Fibroblast of lung (primary cell): ENCODE measurements around the gene C6orf47. TPM values are rescaled to one million over a fixed set of nuclear protein-coding genes. Genes with fewer than 3 reads are reported as not detected.

Source experiments
- DNase-seq, 2 donors: peaks; one replicate each; pipeline versions ENCODE4 v3.0.0 to v3.0.0-alpha.2; 2010; ENCODE audit warnings: low read depth in 2 of 2
- H2AFZ ChIP-seq: 2 replicates; pipeline ENCODE4 v1.5.1; 2012; ENCODE audit warnings: low read length, control low read depth, inconsistent platforms
- H3K27ac ChIP-seq: 2 replicates; pipeline ENCODE4 v1.5.1; 2011; ENCODE audit warnings: low read length, control low read depth; ENCODE audit not compliant: insufficient read depth
- H3K27me3 ChIP-seq: 2 replicates; pipeline ENCODE4 v1.5.1; 2011; ENCODE audit warnings: mild to moderate bottlenecking, low read length; ENCODE audit not compliant: control insufficient read depth, insufficient read depth
- H3K36me3 ChIP-seq: 2 replicates; pipeline ENCODE4 v1.5.1; 2011; ENCODE audit warnings: low read length; ENCODE audit not compliant: control insufficient read depth, insufficient read depth
- H3K4me1 ChIP-seq: 2 replicates; pipeline ENCODE4 v1.5.1; 2011; ENCODE audit warnings: low read length; ENCODE audit not compliant: control insufficient read depth, insufficient read depth; ENCODE audit errors: extremely low read depth
- H3K4me2 ChIP-seq: 2 replicates; pipeline ENCODE4 v1.5.1; 2011; ENCODE audit warnings: low read length, control low read depth; ENCODE audit not compliant: insufficient read depth; ENCODE audit errors: extremely low read depth
- H3K4me3 ChIP-seq, 4 experiments: fragments of 200-600 bp in 1 of 4; sonication (generic) in 1 of 4; replicated peaks in 1 of 4; 2 replicates each; pipeline ENCODE4 v1.5.1; 2011 to 2016; ENCODE audit warnings: low read length in 4 of 4, low read depth in 3 of 4, mild to moderate bottlenecking in 3 of 4, control low read depth in 2 of 4, inconsistent platforms in 1 of 4, mixed read lengths in 1 of 4; ENCODE audit not compliant: insufficient read depth in 1 of 4; ENCODE audit errors: control extremely low read depth in 1 of 4
- H3K79me2 ChIP-seq: 2 replicates; pipeline ENCODE4 v1.5.1; 2012; ENCODE audit warnings: mild to moderate bottlenecking, low read length, inconsistent platforms; ENCODE audit not compliant: control insufficient read depth, insufficient read depth
- H3K9ac ChIP-seq: 2 replicates; pipeline ENCODE4 v1.5.1; 2011; ENCODE audit warnings: mild to moderate bottlenecking, low read length, control low read depth; ENCODE audit not compliant: insufficient read depth
- H3K9me3 ChIP-seq: 2 replicates; pipeline ENCODE4 v1.5.1; 2012; ENCODE audit warnings: low read depth, low read length; ENCODE audit not compliant: control insufficient read depth, insufficient read depth
- H4K20me1 ChIP-seq: 2 replicates; pipeline ENCODE4 v1.5.1; 2011; ENCODE audit warnings: low read length; ENCODE audit not compliant: control insufficient read depth, insufficient read depth; ENCODE audit errors: extremely low read depth
- EZH2 ChIP-seq: IDR thresholded peaks from 2 replicates; pipeline ENCODE4 v1.5.1; 2012; ENCODE audit warnings: low read length, control low read depth, mild to moderate bottlenecking; ENCODE audit errors: missing control alignments
- polyA plus RNA-seq, 2 donors: library from polyadenylated mRNA; depleted of rRNA in 1 of 2; stranded (reverse) in 1 of 2; unstranded in 1 of 2; fragments of >200 nt; gene quantifications; 2 replicates each; pipeline ENCODE4 v1.2.1, GENCODE V29; 2011 to 2012; ENCODE audit warnings: missing spikeins in 1 of 2
- total RNA-seq: library from RNA; depleted of rRNA; stranded (reverse); fragments of >200 nt; gene quantifications from 2 replicates; pipeline ENCODE4 v1.2.1, GENCODE V29; 2014
- TF ChIP-seq, protein P1 (sequence below), 2 donors: IDR thresholded peaks in 1 of 2; conservative IDR thresholded peaks in 1 of 2; 1 replicate in 1 of 2; 2 replicates in 1 of 2; pipeline ENCODE4 v1.5.1; 2011 to 2012; ENCODE audit warnings: low read length in 2 of 2, control low read depth in 1 of 2, inconsistent platforms in 1 of 2, low read depth in 1 of 2, mild to moderate bottlenecking in 1 of 2

The C6orf47 gene
- total and polyA plus RNA-seq, 2 donors (not counting 1 experiment from before 2014, with no cell fraction given), result 7.9 to 20.6 TPM

DNA sequence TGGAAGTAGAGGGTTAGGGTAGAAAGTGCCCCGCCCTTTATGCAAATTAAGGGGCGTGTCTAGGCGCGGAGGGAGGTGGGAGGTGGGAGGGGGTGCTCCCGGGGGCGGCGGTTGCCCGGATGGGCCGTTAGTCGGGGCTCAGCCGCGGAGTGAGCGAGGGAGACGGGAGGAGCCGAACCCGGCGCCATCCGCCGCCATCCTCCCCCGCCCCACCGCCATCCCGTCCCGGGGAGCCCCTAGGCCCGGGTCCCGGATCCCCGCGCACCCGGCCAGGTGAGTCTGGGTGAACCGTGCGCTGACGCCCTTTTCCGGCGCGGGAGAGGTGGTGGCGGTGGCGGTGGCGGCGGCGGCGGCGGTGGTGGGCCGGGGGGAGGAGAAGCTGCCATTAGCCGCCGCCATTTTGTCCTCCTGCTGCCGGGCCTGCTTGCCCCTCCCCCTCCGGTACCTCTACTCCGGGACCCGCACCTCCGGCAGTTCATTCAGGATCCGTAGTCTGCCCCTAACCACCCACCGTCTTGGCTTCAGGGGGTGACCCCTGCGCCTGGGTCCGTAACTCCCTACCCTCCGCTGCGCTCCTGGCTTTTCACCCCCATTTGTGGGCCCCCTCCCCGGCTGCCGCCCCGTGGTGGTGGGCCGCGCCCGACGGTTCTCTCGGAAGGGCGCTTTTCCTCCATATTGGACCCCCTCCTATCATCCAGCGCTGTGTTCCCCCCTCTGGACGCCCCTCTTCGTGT is 39.8 kb downstream of the C6orf47 start, which contains the start of gene PRRC2A:
PRRC2A (plus strand) TSS at position 130 of the 734 bp plus-strand sequence. CDS start 2,075 bp downstream, outside the sequence.
- peak within 1 kb of the TSS; percentile 99 for H3K4me2 ChIP-seq
- peaks cover 16% of the 10 kb centered on the region for H3K36me3 ChIP-seq
- H3K27ac ChIP-seq, result peak within 1 kb of the TSS; percentile 100
- H3K27me3 ChIP-seq, result no peaks in the 10 kb centered on the region
- H3K4me1 ChIP-seq, result peaks cover 2% of the 10 kb centered on the region
- peak within 1 kb of the TSS; percentile 95 for H3K9ac ChIP-seq
- H2AFZ ChIP-seq, result peak within 1 kb of the TSS; percentile 91
- H3K4me3 ChIP-seq, result peak within 1 kb of the TSS; percentile 81 to 99 (median 92)
- no peaks in the 10 kb centered on the region for H4K20me1 ChIP-seq
- peaks cover 46% of the 10 kb centered on the region for H3K79me2 ChIP-seq
- no peaks in the 10 kb centered on the region for H3K9me3 ChIP-seq
- TF ChIP-seq, protein P1, sequence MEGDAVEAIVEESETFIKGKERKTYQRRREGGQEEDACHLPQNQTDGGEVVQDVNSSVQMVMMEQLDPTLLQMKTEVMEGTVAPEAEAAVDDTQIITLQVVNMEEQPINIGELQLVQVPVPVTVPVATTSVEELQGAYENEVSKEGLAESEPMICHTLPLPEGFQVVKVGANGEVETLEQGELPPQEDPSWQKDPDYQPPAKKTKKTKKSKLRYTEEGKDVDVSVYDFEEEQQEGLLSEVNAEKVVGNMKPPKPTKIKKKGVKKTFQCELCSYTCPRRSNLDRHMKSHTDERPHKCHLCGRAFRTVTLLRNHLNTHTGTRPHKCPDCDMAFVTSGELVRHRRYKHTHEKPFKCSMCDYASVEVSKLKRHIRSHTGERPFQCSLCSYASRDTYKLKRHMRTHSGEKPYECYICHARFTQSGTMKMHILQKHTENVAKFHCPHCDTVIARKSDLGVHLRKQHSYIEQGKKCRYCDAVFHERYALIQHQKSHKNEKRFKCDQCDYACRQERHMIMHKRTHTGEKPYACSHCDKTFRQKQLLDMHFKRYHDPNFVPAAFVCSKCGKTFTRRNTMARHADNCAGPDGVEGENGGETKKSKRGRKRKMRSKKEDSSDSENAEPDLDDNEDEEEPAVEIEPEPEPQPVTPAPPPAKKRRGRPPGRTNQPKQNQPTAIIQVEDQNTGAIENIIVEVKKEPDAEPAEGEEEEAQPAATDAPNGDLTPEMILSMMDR (conservative IDR thresholded peaks at IDR 0.05 in 1 of 2, IDR thresholded peaks at IDR 0.05 in 1 of 2; ENCODE audit: low read depth in 1 of 2, low read length in 2 of 2), result no peak
- no peak for TF ChIP-seq EZH2
- DNase-seq, result peak in 1 of 2 donors; percentile 68

DNA sequence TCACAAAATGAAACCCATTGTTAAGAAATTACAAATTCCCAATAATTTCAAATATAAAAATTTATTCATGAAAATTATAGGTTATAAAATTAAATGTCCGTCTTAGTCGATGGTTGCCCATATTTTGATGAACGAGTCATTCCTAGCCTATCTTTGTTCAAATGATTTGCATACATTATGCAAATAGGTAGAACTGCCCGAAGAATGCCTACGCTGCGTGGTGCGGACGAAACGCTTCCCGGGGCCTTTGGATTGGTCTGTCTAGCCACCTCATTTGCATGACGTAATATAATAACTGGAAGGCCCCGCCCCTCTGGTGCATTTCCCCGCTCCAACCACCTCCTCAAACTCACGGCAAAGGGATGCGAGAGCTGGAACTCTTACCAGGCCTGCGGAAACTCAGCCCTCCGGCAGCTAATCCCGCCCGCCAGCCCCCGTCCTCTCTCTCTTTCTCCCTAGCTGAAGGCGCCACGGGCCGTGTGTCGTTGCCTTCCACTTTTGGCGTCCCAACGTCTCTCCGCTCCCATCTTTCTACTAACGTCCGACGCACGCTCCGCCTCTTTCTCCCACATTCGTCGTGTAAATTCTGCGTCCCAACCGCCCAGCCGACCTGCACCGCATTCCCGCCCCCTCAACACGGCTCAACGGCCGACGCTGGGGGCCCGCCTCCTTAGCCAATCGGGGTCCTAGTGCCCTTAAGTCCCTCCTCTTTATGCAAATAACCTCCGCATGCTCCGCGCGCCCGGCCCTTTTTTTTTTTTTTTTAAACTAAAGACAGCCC is 40.6 kb downstream of the C6orf47 start:
- TF ChIP-seq, protein P1 (conservative IDR thresholded peaks at IDR 0.05 in 1 of 2, IDR thresholded peaks at IDR 0.05 in 1 of 2; ENCODE audit: low read depth in 1 of 2, low read length in 2 of 2), result no peak
- TF ChIP-seq EZH2, result no peak
- H3K79me2 ChIP-seq, result peaks cover 39% of the 10 kb centered on the region
- peak overlapping the region; percentile 91 for H2AFZ ChIP-seq
- H3K4me1 ChIP-seq, result peaks cover 2% of the 10 kb centered on the region
- H3K9me3 ChIP-seq, result no peaks in the 10 kb centered on the region
- H3K4me2 ChIP-seq, result peak overlapping the region; percentile 89
- H3K9ac ChIP-seq, result peak overlapping the region; percentile 91
- H4K20me1 ChIP-seq, result no peaks in the 10 kb centered on the region
- peak overlapping the region; percentile 100 for H3K27ac ChIP-seq
- peak; percentile 99 to 100 for DNase-seq
- peaks cover 9% of the 10 kb centered on the region for H3K36me3 ChIP-seq
- H3K27me3 ChIP-seq, result no peaks in the 10 kb centered on the region
- H3K4me3 ChIP-seq, result peak overlapping the region; percentile 72 to 89 (median 79)

DNA sequence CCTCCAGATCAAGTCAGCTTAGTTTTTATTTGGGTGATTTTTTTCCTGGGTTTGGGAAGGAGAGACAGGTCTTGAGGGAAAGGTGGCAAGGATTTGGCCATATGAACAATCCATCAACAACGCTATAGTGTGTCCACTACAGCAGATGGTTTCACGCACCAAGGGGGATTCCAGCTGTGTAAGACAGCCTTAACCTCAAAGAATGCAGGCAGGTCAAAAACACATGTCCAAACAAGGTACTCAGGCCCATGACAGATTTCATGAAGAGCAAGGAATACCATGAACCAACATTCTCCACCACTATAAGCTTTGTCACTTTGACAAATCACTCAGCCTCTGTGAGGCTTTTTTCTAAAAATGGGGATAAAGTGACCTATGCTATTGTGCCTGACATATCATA is 43.6 kb downstream of the C6orf47 start:
- H3K9ac ChIP-seq, result no peak overlapping the region
- no peak overlapping the region for H3K27ac ChIP-seq
- no peaks in the 10 kb centered on the region for H3K9me3 ChIP-seq
- DNase-seq, result no peak
- H3K79me2 ChIP-seq, result peaks cover 13% of the 10 kb centered on the region
- H3K27me3 ChIP-seq, result peaks cover 3% of the 10 kb centered on the region
- no peak for TF ChIP-seq EZH2
- TF ChIP-seq, protein P1 (conservative IDR thresholded peaks at IDR 0.05 in 1 of 2, IDR thresholded peaks at IDR 0.05 in 1 of 2; ENCODE audit: low read depth in 1 of 2, low read length in 2 of 2), result no peak
- no peak overlapping the region for H3K4me2 ChIP-seq
- no peak overlapping the region for H3K4me3 ChIP-seq
- no peak overlapping the region for H2AFZ ChIP-seq
- H4K20me1 ChIP-seq, result no peaks in the 10 kb centered on the region
- H3K36me3 ChIP-seq, result no peaks in the 10 kb centered on the region
- H3K4me1 ChIP-seq, result no peaks in the 10 kb centered on the region
